Measurements from ENCODE around the gene LYPLA2.
"Not testable (repeated sequence)": the region's sequence is repeated elsewhere in the genome, so short reads cannot be mapped to it uniquely, and the experiment has no call there.

The LYPLA2 gene

DNA sequence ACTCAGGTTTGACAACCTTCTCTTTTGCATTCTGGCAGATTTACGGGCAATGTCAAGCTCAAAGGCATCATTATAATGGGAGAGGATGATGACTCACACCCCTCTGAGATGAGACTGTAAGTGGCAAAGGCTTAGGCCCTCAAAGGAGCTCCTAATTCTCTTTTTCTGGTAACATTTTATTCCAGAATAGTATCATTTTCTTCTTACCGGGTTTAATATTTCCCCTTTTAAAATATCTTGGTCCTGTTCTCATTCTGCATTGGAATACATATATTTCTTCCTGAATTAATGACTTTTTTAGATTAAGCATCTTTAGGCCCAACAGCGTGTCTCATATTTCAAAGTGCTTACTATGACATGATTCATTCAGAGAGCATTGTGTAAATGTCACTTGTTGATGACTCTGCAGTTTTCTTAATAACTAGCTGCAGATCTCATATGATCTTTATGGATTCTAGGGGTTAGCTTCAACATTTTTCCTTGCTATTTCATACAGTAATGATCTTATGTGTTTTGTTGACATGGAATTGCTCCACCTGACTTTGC lies 11.0 kb upstream of the LYPLA2 start:
- no peak for DNase-seq

- not testable (repeated sequence) for DNase-seq
Measured at GRCh38 chr1:23783141-23783540, 7.8 kb upstream of the LYPLA2 start.

DNA sequence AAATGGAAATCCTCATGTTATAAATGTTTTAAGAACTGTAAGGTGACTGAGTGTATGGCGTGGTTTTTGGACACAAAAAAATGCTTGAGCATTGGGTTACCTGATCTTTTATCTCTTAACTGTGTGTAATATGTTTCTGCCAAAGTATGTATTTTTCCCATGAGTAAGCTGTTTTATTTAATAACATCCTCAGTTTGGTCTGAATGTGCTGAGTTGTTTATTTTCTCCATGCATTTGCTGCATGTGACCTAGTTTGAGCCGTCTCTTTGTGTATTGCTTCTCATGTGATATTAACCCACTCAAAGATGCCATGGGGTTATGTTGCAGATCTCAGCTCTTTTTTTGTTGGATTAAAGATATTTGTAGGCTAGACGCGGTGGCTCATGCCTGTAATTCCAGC lies 6.1 kb upstream of the LYPLA2 start:
- no peak for DNase-seq

DNA sequence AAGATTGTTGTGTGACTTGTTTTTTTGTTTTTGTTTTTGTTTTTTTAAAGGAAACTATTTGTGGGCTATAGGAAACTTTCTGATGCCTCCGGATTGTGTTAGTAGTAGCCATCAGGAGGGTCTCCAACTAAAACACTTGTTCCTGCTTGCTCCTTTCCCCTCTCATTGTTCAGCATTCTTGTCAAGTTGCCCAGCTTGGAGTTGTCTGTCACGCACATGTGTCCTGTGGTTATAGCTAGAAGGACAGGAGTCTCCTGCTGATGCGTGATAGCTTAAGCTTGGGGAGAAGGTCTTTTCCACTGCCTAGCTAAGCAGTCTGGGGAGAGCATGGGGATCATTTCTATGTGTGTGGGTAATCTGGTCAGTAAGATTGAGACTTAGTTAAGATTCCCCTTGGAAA lies 3.2 kb upstream of the LYPLA2 start:
- DNase-seq = no peak

- no peak for DNase-seq
Measured at GRCh38 chr1:23788695-23789094, 2.2 kb upstream of the LYPLA2 start.

DNA sequence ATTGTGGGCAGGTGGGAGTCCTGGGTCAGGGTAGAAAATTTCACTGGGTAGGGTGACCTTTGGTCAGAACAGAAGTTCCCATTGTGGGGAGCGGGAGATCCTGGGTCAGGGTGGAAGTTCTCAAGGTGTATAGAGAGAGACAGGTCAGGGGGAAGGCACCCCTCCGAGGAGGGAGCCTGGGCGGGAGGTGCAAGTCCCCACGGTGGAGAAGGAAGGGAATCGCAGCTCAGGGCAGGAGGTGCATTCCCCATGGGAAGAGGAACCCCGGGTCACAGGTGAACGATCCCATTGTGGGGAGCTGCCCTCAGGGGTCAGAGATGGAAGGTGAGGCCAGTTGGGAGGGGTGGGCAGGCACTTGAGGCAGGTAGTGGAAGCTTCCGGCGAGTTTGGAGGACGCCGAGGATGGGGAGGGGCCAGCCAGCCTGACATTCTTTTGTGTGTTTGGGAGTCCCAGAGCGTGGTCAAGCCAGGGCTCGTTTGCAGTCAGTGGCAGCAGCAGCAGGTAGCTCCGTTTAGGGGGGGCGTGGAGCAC lies 637 bp downstream of the LYPLA2 start:
- DNase-seq = no peak

DNA sequence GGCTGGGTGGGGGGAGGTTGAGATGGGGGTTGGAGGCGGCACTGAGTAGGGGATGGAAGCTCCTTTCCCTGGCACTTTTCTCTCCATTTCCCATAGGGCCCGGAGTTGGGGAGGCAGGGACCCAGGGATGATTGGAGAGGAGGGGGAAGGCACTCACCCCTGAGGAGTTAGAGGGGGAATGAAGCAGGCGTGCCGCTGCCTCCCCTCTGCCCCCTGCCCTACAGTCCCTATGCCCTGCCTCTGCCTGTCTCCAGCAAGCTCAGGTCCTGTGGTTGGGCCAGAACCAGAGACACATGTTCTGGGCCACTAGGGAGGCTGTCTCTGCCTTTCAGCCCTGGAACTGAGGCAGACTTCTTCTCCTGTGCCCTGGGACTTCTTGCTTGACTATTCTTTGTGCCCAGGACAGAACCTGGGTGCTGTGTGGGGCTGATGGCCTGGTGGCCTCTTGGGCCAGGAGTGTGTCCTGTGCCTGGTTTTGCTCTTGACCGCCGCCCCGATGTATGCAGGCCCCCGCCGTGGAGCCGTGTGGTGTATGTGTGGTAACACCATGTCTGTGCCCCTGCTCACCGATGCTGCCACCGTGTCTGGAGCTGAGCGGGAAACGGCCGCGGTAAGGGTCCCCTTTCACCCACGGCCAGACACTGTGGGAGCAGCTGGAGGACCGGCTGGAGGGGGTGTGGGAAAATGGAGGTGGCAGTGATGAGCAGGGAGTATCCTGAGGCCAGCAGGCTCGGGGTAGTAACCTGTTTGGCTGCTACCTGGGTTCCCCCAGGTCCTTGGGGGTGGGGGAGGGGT lies 1.4 kb downstream of the LYPLA2 start:
- no peak for DNase-seq

- DNase-seq = no peak
Measured at GRCh38 chr1:23793018-23793781, 2.3 kb downstream of the LYPLA2 start.

GRCh38 chr1:23793861-23794731 lies 3.2 kb downstream of the LYPLA2 start:
- DNase-seq = no peak

DNA sequence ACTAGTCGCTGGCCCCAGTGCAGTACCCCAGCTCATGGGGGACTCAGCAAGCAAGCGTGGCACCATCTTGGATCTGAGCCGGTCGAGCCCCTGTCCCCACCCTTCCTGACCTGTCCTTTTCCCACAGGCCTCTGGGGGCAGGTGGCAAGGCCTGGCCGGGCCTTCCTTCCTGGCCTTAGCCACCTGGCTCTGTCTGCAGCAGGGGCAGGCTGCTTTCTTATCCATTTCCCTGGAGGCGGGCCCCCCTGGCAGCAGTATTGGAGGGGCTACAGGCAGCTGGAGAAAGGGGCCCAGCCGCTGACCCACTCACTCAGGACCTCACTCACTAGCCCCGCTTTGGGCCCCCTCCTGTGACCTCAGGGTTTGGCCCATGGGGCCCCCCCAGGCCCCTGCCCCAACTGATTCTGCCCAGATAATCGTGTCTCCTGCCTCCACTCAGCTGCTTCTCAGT lies 3.8 kb downstream of the LYPLA2 start:
- DNase-seq = not testable (repeated sequence)

GRCh38 chr1:23795676-23796465 lies 4.9 kb downstream of the LYPLA2 start:
- DNase-seq = no peak

DNA sequence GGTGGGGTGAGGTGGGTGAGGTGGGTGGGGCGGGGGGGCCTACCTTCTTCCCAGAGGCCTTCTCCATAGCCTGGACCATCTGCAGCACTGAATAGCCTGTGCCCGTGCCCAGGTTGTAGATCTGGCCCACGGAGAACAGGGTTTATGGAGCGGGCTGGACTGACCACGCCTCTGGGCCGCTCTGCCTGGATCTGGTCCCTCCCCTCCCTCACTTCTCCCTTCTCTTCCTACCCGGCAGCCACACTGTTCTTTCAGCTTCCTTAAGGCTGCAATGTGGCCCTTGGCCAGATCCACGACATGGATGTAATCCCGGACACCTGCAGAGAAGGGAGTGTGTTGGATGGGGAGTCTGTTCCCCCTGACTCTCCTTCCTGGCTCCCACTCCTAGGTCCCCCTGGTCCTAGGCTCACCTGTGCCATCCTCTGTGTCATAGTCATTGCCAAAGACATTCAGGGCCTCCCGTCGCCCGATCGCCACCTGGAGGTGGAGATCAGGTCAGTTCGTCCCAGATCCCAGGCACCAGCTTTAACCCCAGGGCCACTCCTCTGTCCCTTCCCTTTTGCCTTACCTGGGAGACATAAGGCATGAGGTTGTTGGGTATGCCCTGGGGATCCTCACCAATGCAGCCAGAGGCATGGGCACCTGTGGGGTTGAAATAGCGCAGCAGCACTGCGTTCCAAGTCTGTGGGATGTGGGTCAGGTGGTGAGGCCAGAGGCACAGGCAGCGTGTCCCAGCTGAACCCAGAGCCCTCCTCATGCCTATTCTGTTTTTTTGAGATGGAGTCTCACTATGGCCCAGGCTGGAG lies 5.7 kb downstream of the LYPLA2 start:
- no peak for DNase-seq

- no peak for DNase-seq
Measured at GRCh38 chr1:23797478-23798448, 6.8 kb downstream of the LYPLA2 start.

GRCh38 chr1:23798662-23799142 lies 7.8 kb downstream of the LYPLA2 start:
- no peak for DNase-seq

- DNase-seq = no peak
Measured at GRCh38 chr1:23799255-23799569, 8.3 kb downstream of the LYPLA2 start.

- DNase-seq = peak; percentile 84
Measured at GRCh38 chr1:23799570-23800399, 8.8 kb downstream of the LYPLA2 start.

DNA sequence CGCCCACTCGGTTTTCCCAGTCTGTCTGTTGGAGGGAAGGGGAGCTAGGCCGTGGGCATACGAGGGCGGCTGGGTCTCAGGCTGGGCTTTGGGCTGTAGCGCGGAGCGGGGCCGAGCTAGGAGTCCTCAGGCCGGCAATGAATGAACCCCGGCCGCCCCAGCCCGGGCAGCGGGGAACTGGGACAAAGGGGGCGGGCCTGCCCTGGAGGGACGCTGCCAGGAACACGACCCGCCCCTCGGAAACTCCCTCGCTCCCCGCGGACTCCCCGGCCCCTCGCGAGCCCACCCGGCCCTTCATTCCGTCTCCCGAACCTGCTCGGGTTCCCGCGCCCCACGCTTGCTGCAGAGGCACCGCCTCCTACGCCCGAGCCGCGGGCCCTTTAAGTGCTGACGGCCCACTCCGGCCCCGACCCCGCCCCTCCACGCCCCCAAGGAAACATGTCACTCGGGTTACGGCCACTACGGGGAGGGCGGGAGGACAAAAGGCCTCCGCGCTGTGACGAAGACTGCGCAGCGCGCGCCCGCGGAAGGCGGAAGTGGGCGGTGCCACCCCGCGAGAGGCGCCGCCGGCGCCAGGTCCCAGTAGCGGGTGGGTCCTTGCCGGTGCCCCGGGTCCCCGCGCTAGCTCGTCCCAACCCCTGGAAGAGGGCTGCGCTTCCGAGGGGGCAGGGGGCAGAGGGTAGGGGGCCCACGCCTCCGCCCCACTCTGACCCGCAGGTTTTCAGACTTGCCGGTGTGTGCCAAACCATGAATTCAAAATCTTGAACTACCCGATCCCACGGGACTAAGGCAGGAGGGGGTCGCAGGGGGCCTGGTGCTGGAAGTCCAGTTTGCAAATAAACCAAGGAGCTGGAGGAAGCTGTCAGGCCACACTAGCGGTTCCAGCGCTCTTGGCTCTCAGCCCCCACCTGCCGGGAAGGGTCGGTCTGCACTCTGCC lies 9.7 kb downstream of the LYPLA2 start, which contains the start of gene GALE:
Gene GALE, minus strand, starts transcription at position 355 of the 938 bp plus-strand sequence. CDS start 1,747 bp downstream, outside the sequence.
- peak; percentile 89 for DNase-seq

Data from 8988T (cell line).